NCI-H1417 treated with DMSO at 0.1 percent for 48 hours (cell line): Measurements from ENCODE around the gene RALB.
"Not testable (repeated sequence)": the region's sequence is repeated elsewhere in the genome, so short reads cannot be mapped to it uniquely, and the experiment has no call there.

Experiments
- DNase-seq: peaks from one replicate; lab custom pipeline; 2025; lab: John Stamatoyannopoulos, UW

Gene RALB

DNA sequence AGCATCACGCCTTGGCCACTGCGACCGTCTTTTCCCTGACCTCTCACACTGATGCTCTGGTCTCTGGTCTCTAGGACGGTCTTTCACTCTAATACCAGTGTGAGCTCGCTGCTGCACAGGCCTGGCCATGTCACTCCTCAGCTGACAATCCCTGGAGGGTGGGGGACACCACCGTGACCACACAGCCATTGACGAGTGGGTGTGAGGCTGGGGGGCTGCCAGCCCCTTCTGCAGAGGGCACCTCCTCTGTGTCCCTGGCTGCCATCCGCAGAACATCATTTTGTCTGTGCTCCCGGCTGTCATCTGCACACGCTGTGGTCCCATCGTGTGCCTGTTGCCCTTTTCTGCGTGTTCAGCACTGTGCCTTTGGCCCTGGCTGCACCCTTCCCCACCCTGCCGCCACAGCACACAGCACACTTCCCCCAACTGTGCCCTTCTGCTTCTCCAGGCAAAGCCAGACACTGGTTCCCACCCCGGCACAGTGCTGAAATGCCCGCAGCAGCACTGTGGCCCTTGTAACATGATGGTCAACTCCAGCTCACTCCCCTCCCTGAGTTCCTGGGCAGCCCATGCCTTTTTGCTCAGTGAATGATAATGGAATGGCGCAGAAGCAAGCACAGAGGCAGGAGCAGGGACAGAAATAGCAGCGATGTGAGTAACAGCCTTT, 62.8 kb downstream of the RALB start:
- no peak for DNase-seq

DNA sequence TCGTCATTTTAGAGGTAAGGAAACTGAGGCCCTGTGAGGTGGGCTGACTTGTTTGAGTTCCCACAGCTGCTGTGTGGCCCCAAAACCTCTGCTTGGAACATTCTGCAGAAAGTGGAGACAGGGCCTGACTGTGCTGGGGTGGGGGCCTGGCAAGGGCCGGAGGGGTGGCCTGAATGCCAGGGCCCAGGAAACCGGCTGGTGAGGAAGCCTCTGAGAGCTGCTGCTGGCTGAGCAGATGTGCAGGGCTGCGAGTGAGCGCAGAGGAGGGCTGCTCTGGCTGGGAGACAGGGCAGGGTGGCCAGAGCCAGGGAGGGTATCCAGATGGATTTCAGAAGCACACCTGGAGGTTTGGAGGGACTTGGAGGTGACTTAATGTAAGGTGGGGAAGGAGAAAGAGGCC, 63.4 kb downstream of the RALB start:
- DNase-seq = no peak

DNA sequence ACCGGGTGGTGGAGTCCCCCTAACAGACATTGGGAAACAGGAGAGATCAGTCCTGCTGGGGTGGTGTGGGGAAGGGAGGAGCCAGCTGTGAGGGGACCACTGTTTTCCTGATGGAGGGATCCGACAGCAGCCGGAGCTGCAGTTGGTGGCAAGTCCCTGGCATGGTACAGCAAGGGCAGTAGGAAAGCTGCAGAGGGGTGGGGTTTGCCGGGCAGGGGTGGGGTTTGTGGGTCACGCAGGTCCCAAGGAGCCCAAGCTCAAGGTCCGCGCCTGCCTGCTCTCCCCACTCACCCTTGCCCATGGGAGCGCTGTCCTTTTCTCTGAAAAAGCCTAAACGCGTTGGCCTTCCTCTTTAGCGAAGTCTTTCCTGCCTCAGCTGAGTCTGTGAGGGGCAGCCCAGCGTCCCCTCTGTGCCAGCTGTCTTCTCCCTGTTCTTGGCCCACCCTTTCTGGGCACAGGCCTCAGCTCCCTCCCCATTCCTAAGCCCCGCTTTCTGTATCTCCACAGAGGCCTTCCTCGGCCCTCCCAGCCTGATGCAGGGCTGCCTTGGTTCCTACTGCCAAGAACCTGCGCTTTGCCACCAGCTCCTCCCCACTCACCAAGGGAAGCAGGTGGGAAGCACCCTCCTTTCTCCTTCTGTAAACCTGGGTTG, 64.0 kb downstream of the RALB start:
- no peak for DNase-seq

DNA sequence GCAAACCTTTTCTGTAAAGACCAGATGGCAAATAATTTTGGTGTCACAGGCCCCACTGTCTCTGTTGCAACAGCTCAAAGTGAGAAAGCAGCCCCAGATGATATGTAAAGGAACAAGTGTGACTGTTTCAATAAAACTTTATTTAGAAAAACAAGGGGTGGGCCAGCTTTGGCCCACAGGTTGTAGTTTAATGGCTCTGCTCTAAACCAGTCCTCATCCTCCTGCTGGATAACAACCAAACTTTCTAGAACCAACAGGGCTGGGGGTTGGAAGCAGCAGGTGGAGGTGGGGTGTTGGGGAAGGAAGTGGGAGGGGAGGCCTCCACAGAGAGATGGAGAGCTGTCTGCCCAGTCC, 64.5 kb downstream of the RALB start:
- no peak for DNase-seq

DNA sequence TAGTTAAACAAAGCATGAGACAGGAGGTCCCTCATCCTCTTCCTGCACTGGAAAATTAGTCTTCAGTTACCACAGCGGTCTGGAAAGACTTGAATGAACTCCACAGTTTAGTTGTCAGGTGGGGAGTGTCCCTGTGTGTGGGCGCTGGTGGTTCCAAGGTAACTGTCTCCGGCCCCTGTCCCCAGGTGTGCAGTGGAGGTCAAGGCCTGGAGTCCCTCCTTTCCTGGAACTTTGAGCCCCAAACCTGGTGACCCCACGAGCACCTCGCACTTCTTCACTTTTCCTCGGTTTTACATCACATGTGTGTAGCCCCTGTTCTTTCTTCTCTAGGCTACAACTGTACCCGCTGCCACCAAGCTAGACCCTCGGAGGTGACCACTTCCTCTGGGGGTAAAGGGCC, 65.3 kb downstream of the RALB start:
- DNase-seq = no peak

DNA sequence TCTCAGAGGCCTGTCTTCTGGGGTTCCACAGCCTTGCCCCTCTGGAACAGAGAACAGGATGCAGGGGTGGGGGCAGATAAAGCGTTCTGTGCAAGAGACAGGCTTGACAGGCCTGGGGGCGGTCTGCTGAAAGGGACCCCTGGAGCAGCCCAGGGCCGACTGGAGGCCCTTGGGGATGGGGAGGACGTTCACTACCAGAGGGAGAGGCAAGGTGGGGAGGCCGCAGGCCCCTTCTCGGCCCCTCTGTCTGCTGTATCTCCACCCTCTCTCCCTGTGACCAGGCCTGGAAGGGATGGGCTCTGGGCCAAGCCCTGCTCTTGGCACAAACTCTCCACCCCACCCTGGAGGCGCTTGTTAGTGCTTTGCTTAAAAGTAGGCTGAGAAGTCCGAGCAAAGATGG, 66.0 kb downstream of the RALB start:
- no peak for DNase-seq

DNA sequence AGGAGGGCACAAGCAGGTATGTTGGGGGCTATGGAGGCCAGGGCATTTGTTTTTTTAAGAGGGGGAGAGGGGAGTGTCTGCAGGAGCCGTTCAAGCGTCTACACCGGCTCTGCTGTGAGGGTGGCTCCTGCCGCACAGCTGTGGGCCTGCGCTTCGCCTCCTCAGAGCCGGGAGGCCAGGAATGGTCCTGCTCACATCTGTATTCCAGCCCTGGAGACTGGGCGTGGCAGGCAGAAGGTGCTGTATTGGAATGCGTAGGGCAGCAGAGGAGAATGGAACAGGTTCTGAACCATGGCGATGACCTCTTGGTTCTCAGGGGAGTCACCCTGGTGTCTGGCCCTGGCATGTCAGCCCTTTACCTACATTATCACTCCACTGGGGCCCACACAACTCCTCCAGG, 66.5 kb downstream of the RALB start:
- no peak for DNase-seq

DNA sequence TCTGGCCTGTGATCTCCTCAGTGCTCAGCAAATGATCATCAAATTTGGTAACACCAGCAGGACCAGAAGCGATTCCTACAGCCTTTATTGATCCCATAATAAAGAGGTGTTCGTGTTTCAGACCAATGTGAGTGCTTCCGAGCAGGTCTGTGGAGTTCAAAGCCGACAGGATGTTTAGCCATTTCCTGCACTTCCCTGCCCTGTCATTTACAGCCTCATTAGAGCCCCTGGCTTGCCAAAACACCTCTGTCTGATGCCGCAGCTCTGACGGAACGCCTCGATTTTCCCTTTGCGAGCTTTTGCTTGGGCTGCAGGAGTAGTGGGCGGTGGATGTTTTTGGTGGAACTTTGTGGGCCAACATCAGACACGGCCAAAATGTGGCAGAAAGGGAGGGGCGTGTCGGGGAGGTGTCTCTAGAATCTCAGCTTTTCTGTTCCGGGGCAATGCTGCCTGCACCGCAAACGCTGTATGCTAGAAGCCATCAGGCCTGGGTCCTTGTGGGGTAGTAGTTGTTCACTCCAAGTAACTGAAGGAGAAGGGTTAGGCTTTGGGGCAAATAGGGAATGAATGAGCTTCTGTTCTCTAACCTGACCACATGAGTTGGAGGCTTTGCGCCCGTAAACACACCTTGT, 67.2 kb downstream of the RALB start:
- DNase-seq = no peak

DNA sequence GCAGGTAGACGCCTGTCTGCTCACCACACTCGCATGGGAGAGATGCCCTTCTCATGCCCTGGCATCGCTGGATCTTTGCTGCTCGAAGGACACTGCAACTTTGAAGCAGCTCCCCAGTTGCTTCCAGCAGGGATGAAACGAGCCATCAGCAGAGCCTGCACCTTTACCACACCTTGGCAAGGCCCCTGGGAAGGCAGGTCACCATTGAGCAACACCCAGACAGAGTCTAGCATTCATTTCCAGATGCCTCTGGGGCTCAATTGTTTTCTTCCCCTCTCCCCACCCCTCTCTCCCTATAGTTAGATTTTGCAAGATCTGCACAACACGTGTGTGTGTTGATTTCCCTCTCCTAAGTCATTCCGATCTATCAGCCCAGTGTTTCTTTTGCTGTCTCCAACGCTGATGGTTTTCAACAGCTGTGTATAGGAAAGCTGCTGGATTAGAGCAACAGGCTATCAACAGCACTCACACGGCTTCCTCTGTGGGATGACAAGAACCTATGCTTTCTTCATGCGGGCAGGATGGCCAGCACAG, 67.7 kb downstream of the RALB start:
- DNase-seq = no peak

DNA sequence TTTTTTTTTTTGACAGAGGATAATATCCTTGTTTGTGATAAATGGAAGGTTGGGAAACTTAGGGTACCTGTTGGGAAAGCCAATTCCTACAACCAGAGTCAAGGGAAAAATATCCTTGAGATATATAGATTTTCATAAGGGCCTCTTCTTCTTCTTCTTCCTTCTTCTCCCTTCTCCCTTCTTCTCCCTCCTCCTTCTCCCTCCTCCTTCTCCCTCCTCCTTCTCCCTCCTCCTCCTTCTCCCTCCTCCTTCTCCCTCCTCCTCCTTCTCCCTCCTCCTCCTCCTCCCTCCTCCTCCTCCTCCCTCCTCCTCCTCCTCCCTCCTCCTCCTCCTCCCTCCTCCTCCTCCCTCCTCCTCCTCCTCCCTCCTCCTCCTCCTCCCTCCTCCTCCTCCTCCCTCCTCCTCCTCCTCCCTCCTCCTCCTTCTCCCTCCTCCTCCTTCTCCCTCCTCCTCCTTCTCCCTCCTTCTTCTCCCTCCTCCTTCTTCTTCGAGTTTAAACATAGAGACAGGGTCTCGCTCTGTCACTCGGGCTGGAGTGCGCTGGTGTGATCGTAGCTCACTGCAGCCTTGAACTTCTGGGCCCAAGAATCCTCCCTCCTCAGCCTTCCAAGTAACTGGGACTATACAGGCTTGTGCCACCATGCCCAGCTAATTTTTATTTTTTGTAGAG, 68.4 kb downstream of the RALB start:
- not testable (repeated sequence) for DNase-seq

DNA sequence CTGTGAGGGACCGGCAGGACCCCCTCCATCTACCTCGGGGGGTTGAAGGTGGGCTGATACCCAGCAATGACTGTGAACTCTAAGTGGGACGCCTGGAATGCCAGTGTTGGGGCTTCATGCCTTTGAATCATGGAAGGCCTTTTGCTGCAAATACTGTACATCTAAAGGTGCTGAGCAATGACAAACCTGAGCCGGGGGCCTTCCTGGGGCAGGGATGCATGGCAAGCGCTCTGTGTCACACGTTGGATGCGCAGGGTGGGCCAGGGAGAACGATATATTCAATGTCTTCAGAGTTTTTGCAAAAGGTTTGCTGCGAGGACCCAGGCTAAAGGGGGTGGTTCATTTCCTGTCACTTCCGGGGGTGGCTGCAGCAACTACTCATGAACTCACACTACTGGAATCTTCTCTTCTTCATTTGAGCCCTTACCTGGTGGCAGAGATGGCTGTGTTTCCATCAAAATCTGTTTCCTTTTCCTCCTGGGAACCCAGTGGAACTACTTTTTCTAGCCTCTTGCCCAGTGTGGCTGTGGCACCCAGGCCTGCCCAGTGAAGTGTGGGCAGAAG, 69.2 kb downstream of the RALB start:
- DNase-seq = no peak

DNA sequence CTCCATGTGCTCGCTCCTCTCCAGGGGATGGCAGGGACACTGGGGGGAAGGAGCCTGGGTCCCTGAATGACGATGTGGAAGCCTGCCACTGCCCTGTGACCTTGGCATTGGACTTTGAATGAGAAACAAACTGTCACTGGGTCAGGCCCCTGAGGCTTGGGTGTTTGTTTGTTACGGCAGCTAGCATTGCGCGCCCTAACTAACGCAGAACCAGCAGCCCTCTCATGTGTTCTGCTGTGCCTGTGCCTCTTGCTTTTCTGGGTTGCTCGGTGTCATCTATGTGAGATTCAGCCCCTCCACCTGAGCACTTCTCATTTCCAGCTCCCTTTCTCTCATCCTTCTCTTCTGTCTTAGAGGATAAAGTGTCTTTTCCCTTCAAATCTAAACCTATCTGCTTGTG, 69.7 kb downstream of the RALB start:
- DNase-seq = no peak

DNA sequence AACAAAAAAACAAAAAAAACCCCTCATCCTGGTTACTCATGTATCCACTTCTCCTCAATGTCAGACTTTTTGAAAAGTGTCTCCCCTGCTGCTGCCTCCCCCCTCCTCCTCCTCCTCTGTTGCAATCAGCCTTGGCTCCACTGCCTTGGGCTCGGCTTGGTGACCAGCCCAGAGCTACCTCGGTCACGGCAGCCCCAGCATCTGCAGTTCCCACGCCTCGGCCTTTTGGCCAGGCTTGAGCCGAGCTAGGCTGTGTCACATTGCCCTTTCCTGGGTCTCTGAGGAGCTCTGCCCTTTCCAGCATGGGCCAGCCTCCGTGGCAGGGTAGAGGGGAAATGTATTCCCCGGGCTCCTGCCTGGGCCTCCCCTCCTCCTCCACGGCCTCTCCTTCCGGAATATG, 70.6 kb downstream of the RALB start:
- DNase-seq = no peak

DNA sequence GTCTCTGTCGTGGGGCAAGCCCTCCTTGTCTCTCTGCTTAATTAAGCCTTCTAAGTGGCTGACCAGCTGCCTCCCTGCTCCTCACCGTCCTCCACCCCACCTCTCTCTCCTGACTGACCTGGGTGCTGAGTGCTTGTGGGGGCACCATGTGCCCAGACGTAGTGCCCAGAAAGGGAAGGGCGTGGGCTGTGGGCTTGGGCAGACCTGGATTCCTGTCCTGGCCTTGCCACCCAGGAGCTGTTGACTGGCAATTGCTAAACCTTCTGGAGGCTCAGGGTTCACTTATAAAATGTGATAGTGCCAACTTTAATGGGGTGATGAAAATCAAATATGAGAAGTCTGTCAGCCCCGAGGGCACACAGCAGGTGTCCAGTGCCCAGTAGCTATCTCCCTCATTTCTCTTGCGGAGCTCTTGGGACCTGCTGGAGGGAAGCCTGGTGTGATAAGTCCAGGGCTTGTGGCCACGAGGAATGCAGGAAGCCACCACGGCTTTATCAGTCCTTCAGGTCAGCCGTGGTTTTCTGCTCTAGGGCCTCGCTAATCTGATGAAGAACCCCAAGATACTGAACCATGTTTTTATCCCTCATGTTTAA, 71.3 kb downstream of the RALB start:
- no peak for DNase-seq

DNA sequence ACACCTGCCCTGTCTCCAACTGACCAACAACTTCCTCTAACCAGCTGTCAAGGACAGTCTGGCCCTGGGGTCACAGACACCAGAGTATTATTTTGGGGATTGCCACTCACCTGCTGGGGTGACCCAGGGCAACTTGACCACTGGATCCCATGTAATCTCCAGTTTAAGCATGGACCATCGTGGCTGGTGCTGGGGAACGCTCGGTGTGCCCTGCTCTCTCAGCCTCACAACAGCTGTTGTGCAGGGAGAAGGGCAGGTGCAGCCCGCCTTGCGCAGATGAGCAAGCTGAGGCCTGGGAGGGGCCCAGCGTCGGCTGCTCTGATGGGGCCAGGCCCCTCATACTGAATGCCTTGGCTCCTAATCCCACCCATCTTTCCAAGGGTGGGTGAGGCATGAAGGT, 72.3 kb downstream of the RALB start:
- no peak for DNase-seq

DNA sequence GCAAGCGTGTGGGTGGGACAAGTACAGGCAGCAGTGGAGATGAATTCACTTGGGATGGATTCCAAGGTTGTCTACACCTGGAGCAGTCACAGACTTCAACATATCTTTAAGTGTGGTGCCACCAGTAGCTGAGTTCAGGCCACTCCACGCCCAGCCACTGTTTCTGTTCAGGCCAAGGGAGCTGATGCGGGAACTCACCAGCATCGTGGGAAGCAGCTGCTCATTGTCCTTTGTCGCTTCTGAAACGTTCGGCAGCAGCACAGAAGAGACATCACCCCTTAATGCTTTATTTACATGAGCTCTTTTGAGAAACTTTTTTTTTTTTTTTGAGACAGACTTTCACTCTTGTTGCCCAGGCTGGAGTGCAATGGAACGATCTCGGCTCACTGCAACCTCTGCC, 73.4 kb downstream of the RALB start:
- DNase-seq = no peak

DNA sequence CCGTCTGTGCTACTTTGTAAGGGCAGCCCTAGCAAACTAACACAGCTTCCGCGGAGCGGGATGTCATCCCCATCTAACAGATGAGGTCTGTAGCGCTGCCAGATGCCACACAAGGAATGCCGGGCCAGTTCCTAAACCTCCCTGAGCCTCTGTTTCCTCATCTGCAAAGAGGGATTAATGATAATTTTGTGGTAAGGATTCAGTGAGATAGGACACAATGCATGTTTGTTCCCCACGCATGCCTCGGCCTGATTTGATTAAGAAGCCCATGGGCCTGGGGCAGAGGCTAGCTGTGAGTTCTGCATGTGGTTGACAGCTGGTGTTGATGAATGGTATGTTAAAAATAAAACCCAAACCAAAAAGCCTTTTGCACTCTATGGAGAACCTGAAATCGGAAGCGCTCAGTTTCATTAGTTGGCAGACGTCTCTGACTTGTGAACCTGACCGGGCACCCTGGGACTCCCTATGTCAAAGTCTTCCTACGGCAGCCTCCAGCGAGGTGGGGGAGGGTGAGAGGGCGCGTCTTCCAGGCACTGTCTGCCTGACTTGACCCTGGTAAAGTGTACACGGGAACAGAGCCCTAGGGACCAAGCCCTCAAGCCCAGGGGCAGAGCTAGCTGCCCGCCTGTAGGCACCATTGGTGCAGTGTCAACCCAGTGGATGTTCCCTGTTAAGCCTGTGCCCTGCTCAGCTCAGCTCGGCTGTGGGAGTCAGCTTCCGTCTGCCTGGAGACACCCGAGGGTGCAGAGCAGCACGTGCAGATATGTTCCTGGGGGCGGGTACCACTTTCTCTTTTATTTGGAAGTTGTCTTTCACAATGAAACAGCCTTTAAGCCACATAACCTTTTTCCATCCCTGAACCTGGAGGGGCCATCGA, 78.5 kb downstream of the RALB start:
- DNase-seq = no peak

DNA sequence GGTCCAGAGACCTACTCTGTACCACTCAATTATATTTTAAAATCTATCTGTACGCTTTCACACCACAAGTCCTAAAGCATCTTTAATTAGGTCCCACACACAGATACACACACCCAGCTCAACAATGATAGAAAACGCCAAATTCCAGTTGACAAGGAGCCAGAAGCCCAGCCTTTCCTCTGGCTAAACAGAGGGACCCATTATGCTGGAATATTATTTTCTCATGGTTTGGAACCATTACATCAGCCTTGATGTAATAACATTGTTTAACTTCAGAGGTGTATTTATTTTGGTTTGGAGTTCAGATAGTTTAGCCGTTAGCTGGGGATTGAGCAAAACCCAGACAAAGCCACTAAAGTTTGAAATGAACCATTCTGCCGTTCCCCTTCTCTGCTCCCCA, 79.3 kb downstream of the RALB start:
- DNase-seq = no peak

DNA sequence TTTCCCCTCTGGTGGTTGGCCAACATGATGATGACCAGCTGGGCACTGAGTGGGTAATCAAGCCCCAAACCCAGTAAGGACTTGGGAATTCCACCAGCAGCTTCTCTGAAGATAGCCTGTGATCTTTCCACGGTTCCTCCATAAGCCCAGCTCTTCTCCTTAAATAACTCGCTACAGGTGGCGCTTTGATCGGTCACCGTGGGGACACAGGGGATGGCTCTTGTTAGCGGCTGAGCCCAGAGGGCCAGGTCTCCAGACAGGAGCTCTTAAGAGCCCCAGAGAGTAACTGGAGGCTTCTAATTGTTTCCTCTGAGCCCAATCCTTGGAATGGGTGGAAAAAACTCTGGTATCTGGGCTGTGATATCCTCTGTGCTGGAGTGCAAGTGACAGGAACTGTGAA, 79.7 kb downstream of the RALB start:
- DNase-seq = no peak

DNA sequence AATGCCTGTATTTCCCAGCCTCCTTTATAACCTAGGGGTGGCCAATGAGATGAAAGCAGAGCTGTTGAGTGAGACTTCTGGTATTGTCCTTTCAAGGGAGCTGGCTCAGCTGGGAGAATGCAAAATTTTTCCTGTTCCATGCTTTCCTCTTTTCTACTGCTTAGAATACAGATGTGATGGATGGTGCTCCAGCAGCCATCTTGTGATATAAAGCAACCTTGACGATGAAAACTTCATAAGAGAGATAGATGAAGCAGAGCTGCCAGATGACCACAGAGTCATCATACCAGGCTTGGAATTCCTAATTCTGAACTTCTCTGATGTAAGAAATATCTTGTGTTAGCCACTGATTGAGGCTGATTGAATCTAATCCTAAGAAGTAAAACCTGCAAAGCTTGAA, 81.4 kb downstream of the RALB start:
- no peak for DNase-seq

DNA sequence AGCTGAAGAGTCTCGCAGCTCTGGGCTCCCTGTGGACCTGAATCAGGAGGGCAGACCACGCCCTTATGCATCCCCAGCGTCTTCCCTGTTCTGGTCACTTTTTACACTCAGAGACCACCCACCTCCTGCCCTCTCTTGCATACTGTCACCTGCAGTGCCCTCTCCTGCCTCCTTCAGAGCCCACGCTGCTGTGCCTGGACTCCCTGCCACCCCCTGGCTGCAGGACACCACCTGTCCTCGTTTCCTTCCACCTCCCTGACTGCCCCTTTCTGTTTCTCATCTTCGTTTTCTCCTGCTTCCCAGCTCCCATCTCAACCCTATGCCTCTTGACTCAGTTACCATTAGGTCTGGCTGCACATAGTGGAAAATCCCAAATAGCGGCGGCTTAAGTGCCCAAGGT, 84.1 kb downstream of the RALB start:
- no peak for DNase-seq
